ENCODE results near the gene SDK1.

GRCh38 chr7:3697472-3697871, 396.4 kb downstream of the SDK1 start:
- no peak for TF ChIP-seq ARNT (IDR thresholded peaks at IDR 0.05)
- no peak for TF ChIP-seq FOXM1 (IDR thresholded peaks at IDR 0.05; ENCODE audit: borderline replicate concordance)
- no peak for TF ChIP-seq TARDBP (IDR thresholded peaks at IDR 0.05)
